HG02870 (cell line): Measurements from ENCODE around the gene CNPY1.
"Not testable (repeated sequence)": the region's sequence is repeated elsewhere in the genome, so short reads cannot be mapped to it uniquely, and the experiment has no call there.

ENCODE experiments used
- ATAC-seq: cut with Tn5 transposase; IDR thresholded peaks from one replicate; pipeline ENCODE4 v1.9.1; 2021; ENCODE audit warnings: mild to moderate bottlenecking, moderate library complexity; ENCODE audit not compliant: unreplicated experiment

CNPY1 gene

DNA sequence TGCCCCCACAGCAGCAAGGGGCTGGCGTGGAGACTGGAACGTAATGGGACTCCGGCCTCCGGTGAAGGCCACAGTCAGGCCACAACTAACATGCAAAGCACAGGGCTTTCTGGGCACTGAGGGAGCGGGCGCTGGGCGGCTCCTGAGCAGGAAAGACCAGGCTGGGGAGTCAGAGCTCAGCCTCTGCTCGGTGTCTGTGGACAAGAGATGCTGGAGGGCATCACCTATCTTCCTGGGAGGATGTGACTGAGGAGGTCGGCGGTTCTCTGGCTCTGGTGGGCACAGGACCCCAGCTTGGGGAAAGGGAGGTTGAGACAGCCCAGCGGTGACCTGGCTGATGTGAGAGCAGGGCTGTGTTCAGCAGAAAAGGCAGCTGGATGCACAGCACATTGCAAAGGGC is 11.7 kb downstream of the CNPY1 start:
- no peak for ATAC-seq

DNA sequence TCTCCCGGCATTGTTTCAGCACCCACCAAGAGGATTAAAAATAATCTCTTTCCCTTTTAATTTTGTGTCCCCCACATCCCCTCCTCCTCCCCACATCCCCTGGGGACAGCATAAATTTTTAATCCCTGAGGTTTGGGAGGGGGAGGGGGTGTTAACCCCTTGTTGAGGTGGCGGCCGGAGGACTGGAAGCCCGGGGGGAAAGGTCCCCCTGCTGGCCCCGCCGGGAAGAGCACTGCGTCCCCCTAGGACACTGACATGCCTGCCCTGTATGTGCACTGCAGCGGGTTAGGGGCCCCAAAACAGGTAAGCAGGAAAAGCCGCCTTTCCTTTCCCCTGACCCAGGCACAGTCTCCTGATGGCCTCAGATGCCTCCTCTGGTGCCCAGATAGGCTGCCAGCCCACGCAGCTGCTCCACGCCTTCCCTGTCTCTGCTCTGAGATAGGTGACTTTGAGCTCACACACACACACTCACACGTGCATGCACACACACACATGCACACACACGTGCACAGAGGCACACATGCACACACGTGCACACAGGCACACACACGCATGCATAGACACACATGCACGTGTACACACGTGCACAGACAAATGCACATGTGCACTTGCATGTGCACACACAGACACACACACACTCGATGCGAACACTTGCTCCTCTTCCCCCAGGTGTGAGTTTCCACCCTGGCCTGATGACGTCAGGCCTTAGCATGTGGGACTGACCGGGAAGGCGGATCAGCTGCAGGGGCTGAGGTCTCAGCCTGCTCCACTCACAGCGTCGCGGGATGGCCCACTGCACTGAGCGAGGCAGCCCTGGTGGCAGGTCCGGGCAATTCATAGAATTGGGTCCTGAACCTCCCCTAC is 12.3 kb downstream of the CNPY1 start:
- peak; percentile 47 for ATAC-seq

DNA sequence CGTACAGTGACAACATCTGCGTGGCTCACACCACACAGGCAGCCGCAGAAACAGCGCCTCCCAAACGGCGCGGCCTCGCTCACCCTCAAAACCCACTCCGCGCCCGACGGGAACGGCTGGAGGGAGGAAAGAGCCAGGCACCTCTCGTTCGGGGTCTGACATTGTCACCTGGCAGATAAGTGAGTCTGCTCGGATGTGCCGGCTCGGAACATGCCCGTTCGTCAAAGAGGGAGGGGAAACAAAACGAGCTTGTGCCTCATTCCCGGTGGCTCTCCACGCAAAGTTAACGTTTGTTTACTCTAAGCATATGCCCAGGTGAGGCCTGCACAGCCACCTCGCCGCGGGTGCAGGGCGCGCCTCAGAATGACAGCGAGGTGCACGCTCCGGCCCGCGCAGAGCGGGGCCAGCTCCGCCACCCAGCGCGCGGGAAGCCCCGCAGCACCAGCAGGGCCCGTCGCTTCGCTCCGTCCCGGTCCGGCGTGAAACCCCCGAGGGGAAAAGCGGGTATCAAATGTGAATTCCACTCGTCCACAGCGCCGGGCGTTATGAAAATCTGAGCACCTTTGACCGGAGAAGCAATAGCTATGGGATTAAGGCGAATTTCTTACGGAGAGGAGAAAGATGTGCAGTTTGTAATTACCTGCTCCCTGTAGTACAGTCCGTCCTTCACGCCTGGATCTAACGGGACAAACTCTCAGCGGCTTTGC is 13.1 kb downstream of the CNPY1 start:
- ATAC-seq, result no peak

DNA sequence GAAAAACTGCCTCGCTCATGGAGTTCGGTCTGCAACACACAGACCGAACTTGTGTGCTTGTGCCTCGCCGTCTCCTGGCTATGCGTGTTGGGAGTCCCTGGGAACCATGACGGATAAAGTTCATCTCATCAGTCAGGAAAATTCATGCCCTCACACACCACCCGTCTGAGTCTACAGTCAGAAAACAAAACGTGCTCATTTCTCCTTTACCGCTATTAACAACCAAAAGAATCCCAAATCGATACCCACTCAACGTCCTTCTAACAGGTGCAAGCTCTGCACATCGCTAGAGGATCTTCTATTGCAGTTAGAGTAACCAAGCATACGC is 13.6 kb downstream of the CNPY1 start:
- ATAC-seq, result no peak

DNA sequence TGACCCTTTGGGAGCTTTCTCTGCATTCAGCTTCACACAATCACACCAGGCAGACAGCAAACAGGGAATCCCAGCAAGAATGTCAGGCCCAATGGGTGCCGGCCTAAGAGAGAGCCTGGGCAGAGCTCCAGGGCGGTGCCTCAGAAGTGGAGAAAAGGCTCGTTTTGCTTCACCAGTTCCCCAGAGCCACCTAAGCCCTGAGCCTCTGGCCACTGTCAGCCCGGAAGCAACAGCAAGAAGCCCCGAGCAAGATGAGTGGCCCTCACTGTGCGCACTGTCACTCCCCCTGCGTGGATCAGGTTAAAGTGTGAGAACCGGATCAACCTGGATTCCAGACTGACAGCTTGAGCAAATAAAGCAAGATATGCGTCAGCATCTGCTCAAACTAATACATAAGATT is 14.7 kb downstream of the CNPY1 start:
- no peak for ATAC-seq

DNA sequence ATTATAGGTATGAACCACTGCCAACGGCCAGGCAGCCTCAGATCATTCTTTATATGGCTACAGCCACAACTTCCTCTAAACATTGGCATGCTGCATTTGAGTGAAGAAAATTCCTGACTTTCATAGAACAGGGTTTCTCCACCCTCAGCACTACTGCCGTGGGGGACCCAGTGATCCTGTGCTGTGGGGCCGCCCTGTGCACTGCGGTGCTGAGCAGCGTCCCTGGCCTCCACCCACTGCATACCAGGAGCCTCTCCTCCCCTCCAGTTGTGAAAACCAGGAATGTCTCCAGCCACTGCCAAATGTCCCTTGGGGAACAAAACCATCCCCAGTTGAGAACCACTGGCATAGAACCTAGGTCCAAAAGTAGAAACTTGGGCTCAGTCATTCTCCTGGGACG is 15.8 kb downstream of the CNPY1 start:
- ATAC-seq, result no peak

DNA sequence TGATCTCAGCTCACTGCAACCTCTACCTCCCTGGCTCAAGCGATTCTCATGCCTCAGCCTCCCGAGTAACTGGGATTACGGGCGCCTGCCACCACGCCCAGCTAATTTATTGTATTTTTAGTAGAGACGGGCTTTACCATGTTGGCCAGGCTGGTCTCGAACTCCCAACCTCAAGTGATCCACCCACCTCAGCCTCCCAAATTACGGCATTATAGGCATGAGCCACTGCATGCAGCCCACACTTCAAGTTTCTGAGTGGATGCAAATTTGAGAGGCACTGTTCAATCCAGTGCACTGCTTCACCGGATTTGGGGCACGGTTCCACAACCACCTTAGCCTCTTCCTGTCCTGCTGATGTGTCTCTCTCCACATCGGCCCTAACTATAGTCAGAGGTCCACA is 16.5 kb downstream of the CNPY1 start:
- ATAC-seq, result no peak

DNA sequence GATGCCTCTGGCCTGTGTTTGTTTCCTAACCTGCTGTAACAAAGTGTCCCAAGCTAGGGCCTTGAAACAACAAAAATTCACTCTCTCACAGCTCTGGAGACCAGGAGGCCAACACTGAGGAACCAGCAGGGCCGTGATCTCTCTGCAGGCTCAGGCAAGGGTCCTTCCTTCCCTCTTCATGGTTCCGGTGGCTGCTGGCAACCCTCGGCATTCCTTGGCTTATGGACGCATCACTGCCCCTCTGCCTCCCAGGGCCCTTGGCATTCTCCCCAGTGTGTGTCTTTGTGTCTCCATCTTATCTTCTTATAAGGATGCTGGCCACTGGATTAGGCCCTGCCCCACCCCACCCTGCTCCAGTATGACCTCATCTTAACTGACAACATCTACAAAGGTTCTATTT is 17.0 kb downstream of the CNPY1 start:
- ATAC-seq, result no peak

DNA sequence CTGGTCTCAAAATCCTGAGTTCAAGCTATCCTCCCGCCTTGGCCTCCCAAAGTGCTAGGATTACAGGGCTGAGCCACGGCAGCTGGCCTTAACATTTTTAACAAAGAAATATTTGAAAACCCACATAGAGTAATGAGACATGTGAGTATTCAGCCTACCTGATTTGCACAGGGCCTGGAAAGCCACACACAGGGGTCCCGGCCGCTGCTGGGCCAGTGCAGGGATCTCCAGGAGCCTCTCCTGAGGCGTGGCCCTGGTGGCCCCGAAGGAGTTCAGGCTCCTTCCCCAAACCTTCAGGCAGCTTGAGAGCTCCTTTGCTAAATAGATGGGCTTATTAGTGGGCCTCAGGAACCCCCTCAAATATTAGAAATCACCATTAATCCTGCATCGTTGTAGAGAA is 18.7 kb downstream of the CNPY1 start:
- ATAC-seq, result no peak

DNA sequence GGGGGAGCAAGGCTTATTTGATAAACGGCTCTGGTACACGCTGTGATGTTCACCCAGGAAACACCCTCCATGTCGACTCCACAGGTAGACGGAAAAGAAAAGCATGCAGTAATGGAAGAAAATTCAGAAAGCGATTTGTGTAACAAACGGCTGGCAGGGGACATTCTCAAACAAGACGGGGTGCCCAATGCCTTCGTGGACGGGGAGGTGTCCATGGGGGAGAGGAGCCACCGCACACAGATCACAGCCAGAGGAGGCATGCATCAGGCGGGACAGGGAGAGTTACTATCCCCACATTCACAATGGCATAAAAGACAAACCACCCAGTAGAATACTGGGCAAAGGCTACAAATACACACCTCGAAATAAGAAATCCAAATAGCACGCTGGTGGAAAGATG is 20.1 kb downstream of the CNPY1 start:
- ATAC-seq, result no peak

DNA sequence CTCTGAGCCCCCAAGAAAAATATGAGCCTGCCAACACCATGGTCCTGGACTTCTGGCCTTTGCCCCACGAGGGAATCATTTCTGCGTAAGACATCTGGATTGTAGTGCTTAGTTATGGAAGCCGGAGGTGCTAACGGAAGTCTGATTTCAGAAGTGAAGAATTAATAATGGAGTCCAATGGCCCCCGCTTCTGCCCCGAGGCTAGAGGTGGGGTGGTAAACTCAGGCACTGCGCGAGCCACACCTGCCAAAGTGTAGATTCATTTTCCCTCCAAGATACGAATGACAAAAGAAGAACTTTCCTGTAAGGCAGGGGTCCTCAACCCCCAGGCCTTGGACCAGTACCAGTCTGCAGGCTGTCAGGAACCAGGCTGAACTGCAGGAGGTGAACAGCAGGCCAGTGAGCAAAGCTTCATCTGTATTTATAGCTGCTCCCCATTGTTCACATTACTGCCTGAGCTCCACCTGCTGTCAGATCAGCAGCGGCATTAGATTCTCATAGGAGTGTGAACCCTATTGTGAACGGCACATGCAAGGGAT is 22.3 kb downstream of the CNPY1 start:
- ATAC-seq, result no peak

DNA sequence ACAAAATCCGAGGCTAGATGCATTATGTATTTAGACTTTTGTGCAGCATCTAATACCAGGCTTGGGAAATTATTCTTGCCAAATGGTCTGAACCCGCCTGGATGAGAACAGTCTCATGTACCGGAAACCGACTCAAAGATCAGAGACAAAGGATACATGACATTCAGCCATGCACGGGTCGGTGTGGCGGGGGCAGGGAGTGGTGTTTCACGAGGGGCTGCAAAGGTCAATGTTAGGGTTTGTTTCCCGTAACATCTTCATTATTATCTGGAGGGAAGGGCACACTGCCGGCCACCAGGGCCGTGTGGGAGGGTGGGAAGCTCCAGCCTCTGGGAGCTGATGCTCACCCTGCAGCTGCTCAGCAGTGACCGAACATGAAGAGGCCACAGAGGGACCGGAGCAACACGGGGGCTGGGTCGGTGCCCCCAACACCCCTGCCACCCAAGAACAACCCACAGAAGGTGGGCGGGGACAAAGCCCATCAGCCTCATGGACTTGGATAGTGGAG is 23.1 kb downstream of the CNPY1 start:
- no peak for ATAC-seq

DNA sequence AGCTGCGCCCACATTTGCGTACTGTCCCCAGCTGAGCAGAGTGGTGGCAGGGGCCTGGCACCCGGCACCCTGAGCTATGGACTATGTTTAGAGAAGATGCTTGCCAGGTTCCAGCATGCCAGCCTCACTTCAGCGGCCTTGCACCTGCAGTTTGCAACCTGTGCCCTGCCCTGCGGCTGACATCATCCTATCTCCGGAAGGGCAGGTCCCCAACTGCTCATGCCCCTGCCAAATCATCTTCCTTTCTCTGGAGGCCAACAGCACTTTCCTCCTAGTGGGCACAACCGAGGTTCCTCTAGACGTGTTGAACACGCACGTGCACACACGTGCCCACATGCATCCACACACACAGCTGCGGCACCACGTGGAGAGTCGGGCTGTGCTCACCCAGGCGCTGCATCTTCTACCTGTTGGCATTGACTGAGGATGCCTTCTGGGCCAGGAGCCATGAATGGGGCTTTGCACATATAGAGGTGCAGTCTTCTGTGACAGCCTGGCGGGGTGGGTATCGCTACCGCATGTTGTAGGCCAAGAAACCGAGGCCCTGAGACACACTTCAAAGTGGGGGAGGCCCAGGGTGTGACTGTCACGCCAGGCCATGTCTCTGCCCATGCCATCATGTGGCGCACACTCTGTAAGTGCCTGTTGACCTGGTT is 24.5 kb downstream of the CNPY1 start:
- no peak for ATAC-seq

DNA sequence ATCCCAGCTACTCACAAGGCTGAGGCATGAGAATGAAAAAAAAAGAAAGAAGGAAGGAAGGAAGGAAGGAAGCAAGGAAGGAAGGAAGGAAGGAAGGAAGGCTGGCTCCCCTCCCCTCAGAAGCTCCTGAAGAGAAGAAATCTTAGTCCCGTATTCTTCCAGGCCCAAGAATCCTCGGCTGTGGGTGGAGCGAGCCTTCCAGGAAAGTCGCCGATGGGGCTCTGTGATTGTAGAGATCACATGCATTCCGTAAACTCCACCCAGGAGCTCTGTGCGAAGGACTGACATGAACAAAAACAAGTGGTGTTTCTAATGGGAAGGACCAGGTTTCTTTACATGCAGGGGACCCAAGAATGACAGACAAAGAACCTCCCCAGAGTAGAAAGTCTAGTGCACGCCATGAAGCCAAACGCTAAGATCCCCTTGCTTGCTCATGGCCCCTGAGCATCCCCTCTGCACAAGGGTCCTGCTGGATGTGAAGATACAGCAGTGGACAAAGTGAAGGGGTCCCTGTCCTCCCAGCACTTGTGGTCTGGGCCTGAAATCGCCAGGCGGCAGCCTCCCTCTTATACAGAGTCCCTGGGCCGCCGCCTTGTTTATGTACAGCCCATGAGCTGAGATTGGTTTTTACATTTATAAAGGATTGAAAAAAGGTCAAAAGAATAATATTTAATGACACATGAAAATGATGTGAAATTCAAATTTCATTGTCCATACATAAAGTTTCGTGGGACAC is 25.2 kb downstream of the CNPY1 start:
- no peak for ATAC-seq

DNA sequence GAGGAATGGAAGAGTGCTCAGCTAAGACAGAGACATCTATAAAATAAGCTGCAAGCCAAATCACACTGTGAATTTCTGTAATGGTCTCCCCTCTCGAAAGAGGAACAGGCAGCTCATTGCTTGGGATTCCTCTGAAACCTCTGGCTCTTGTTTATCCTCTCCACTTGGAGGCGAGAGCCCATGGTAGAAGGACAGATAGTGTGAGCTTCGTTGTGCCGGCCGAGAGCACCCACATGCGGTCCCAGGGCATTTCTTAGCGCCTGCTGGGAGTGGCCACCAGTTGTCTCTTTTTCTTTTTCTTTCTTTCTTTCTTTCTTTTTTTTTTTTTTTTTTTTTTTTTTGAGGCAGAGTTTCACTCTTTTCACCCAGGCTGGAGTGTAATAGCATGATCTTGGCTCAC is 26.2 kb downstream of the CNPY1 start:
- no peak for ATAC-seq

DNA sequence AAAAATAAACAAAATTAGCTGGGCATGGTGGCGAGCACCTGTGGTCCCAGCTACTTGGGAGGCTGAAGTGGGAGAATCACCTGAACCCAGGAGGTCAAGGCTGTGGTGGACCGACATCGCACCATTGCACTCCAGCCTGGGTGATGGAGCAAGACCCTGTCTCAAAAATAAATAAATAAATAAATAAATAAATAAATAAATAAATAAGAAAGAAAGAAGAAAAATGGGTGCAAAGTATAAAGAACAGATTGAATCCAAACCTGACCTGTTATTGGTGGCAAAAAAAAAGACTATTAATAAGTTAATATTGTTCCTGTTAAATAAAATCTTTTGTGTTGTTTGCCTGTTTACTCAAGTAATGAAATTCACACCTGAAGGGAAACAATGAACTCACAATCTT is 27.0 kb downstream of the CNPY1 start:
- ATAC-seq, result not testable (repeated sequence)

DNA sequence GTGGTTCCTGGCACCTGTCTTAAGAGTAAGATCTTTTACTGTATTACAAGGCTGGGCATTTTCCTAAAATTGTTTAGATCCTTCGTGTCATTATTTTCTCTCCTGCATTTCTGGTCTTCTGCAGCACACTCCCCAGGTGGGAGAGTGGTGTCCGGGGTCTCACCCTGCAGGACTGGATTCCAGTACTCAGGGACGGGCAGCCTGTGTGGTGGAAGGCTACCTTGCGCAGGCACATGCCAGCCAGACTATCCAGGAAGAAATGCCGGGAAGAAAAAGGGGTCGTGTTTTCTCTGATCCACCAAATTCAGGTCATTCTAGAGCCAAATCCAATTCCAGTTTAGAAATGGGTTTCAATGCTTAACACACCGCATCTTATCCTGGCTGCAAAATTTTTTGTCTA is 27.7 kb downstream of the CNPY1 start:
- ATAC-seq, result no peak

DNA sequence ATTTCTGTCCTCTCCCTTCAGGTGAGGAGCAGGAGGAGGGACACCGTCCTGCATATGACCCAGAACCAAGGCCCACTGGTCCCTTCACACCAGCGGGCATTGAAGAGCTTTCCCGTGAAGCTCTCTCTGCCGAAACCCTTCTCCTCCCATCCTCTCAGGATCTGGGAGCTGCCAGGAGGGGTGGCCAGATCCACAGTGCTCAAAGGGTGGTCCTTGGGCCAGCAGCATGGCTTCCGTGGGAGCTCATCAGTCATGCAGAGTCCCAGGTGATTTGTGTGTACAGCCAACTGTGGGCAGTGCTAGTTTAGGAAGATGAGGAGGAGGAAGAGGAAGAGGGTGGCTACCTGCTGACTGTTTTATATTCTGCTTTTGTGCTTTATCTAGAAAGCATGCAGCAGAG is 28.4 kb downstream of the CNPY1 start:
- ATAC-seq, result no peak

DNA sequence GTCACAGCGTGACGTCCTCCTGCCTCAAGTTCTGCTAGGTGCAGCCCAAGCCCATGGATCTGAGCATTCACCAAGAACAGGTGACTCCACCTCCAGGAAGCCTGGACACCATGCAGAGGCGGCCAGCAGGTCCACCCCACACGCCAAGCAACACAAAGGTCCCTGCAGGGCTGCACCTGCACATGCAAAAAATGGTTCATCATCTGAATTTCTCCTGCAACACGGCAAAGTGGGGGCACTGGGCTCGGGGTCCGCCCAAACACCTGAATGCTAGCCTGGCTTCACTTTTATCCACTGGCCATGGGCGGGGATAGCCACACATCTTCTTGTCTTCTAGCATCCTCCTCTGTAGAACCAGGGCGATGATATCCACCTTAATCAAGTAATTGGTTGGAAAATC is 28.9 kb downstream of the CNPY1 start:
- ATAC-seq, result no peak

DNA sequence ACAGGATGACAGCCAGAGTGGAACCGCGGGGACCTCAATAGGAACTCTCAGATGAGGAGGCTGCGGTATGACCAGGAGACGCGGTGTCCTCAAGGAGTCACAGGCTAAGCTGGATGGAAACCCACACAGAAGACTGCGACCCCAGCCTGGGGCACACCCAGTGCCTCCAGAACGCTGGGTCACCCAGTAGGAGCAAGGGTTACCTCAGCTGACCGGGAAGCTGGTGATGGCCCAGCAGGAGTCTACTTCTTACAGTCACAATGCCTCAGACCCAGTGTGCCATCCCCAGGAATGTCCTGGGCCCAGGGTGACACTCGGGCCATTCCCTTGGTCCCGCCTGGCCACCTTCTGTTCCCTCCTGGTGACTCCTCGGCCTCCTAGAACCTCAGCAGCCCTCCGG is 29.9 kb downstream of the CNPY1 start:
- ATAC-seq, result no peak

DNA sequence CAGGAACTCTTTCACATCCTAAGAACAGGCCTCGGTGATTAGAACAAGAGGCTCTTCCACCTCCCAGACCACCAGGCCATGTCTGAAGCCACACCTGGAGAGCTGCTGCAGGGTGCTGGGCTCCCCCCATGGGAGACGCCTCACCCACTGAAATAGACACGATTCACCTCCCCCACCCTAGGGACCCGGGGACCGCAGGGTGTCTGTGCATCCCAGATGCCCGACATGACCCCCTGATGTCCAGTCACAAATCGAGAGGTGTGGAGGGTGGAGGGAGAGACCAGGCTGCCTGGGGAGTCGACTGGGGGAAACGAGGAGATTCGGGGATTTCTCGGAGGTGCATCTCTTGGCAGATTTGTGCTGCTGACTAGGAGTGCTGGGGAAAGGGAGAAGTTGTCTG is 31.0 kb downstream of the CNPY1 start:
- no peak for ATAC-seq
